H1 (cell line): Measurements from ENCODE around the gene TRAP1. TPM values are rescaled to one million over a fixed set of nuclear protein-coding genes. Genes with fewer than 3 reads are reported as not detected.

ENCODE experiments used
- CTCF ChIA-PET: fragments of 300-600 bp; sonication (Branson Sonifier 250); formaldehyde crosslinking; loops from one replicate; lab custom pipeline; 2021; ENCODE audit not compliant: partially characterized antibody; lab: Charles Lee
- POLR2A ChIA-PET: fragments of 300-600 bp; sonication (Branson Sonifier 250); formaldehyde crosslinking; loops from one replicate; lab custom pipeline; 2021; ENCODE audit warnings: inconsistent platforms; ENCODE audit not compliant: partially characterized antibody; lab: Charles Lee
- DNase-seq, 2 experiments: peaks; one replicate each; pipeline versions ENCODE4 v3.0.0 to v3.0.0-alpha.2; 2010 to 2022; ENCODE audit warnings: low spot score in 2 of 2, low read depth in 1 of 2, mixed read lengths in 1 of 2
- FAIRE-seq: peaks from 2 replicates; lab custom pipeline; 2011; peaks lifted over from hg19 to GRCh38; lab: Jason Lieb, UNC
- H2AFZ ChIP-seq: 2 replicates; pipeline ENCODE4 v1.8.1; 2012; ENCODE audit warnings: low read length, inconsistent platforms
- H2AK5ac ChIP-seq: 2 replicates; pipeline ENCODE4 v1.6.1; 2013; ENCODE audit warnings: low read depth, low read length
- H2BK120ac ChIP-seq: replicated peaks from 2 replicates; pipeline ENCODE3; 2013; ENCODE audit warnings: low read depth, low read length, inconsistent platforms
- H2BK12ac ChIP-seq: 2 replicates; pipeline ENCODE4 v1.6.1; 2013; ENCODE audit warnings: low read depth, low read length
- H2BK15ac ChIP-seq: 2 replicates; pipeline ENCODE4 v1.6.1; 2013; ENCODE audit warnings: low read length
- H2BK20ac ChIP-seq: 2 replicates; pipeline ENCODE4 v1.6.1; 2013; ENCODE audit warnings: low read length
- H2BK5ac ChIP-seq: 2 replicates; pipeline ENCODE4 v1.6.1; 2013; ENCODE audit warnings: low read depth, low read length
- H3K14ac ChIP-seq: 2 replicates; pipeline ENCODE4 v1.6.1; 2013; ENCODE audit warnings: inconsistent platforms; ENCODE audit not compliant: insufficient read length
- H3K18ac ChIP-seq: 2 replicates; pipeline ENCODE4 v1.6.1; 2013; ENCODE audit warnings: low read length; ENCODE audit errors: extremely low read depth
- H3K23ac ChIP-seq: 2 replicates; pipeline ENCODE4 v1.6.1; 2013; ENCODE audit warnings: inconsistent platforms; ENCODE audit not compliant: insufficient read length
- H3K23me2 ChIP-seq: 2 replicates; pipeline ENCODE4 v1.6.1; 2013; ENCODE audit warnings: low read depth, low read length
- H3K27ac ChIP-seq: 2 replicates; pipeline ENCODE4 v1.6.1; 2011; ENCODE audit warnings: low read depth, low read length, inconsistent platforms
- H3K27me3 ChIP-seq, 4 experiments: replicated peaks in 1 of 4; 1 replicate in 1 of 4; 2 replicates in 3 of 4; pipeline versions ENCODE4 v1.6.1 to v1.8.1; 2011 to 2013; ENCODE audit warnings: low read length in 3 of 4, mild to moderate bottlenecking in 3 of 4, inconsistent platforms in 2 of 4, mixed read lengths in 2 of 4, moderate library complexity in 1 of 4; ENCODE audit not compliant: control insufficient read depth in 3 of 4, insufficient read depth in 3 of 4; ENCODE audit errors: extremely low read depth in 1 of 4
- H3K36me3 ChIP-seq, 4 experiments: 2 replicates each; pipeline versions ENCODE4 v1.6.1 to v1.8.1; 2011 to 2013; ENCODE audit warnings: mild to moderate bottlenecking in 4 of 4, low read length in 3 of 4, moderate library complexity in 2 of 4, control low read depth in 1 of 4, inconsistent platforms in 1 of 4; ENCODE audit not compliant: insufficient read depth in 4 of 4, control insufficient read depth in 2 of 4
- H3K4ac ChIP-seq: replicated peaks from 2 replicates; pipeline ENCODE3; 2013; ENCODE audit warnings: low read length, low read depth, mixed read lengths, inconsistent platforms; ENCODE audit not compliant: insufficient read length
- H3K4me1 ChIP-seq, 4 experiments: replicated peaks in 1 of 4; 1 replicate in 1 of 4; 2 replicates in 3 of 4; pipeline versions ENCODE4 v1.6.1 to v1.8.1; 2011 to 2013; ENCODE audit warnings: low read length in 3 of 4, inconsistent platforms in 2 of 4, mixed read lengths in 1 of 4; ENCODE audit not compliant: insufficient read depth in 4 of 4, control insufficient read depth in 3 of 4
- H3K4me2 ChIP-seq, 2 experiments: 2 replicates each; pipeline versions ENCODE4 v1.6.1 to v1.8.1; 2011 to 2013; ENCODE audit warnings: low read depth in 2 of 2, low read length in 2 of 2, control low read depth in 1 of 2, inconsistent platforms in 1 of 2, mild to moderate bottlenecking in 1 of 2; ENCODE audit not compliant: insufficient read depth in 1 of 2
- H3K4me3 ChIP-seq, 4 experiments: fragments of 200-600, 300-600 bp in 1 of 4; sonication (generic), shearing (Covaris generic), sonication (Bioruptor Twin) in 1 of 4; 2 replicates each; pipeline versions ENCODE4 v1.5.1 to v1.8.1; 2011 to 2016; ENCODE audit warnings: low read length in 4 of 4, low read depth in 3 of 4, control low read depth in 2 of 4, inconsistent platforms in 2 of 4, mild to moderate bottlenecking in 2 of 4, mixed read lengths in 1 of 4, moderate library complexity in 1 of 4; ENCODE audit not compliant: insufficient read depth in 2 of 4; ENCODE audit errors: extremely low read depth in 1 of 4
- H3K56ac ChIP-seq: replicated peaks from 2 replicates; pipeline ENCODE3; 2013; ENCODE audit warnings: low read depth, mild to moderate bottlenecking, mixed read lengths, low read length, inconsistent platforms; ENCODE audit not compliant: insufficient read length
- H3K79me1 ChIP-seq: 2 replicates; pipeline ENCODE4 v1.6.1; 2013; ENCODE audit warnings: low read depth, low read length, control low read depth
- H3K79me2 ChIP-seq, 2 experiments: 2 replicates each; pipeline versions ENCODE4 v1.6.1 to v1.8.1; 2012 to 2013; ENCODE audit warnings: low read length in 2 of 2, mild to moderate bottlenecking in 2 of 2, inconsistent platforms in 1 of 2; ENCODE audit not compliant: insufficient read depth in 2 of 2, control insufficient read depth in 1 of 2
- H3K9ac ChIP-seq, 4 experiments: replicated peaks in 1 of 4; 1 replicate in 1 of 4; 2 replicates in 3 of 4; pipeline versions ENCODE4 v1.6.1 to v1.8.1; 2011 to 2013; ENCODE audit warnings: low read depth in 3 of 4, low read length in 3 of 4, control low read depth in 2 of 4, mild to moderate bottlenecking in 2 of 4, moderate library complexity in 2 of 4, inconsistent platforms in 1 of 4; ENCODE audit errors: extremely low read depth in 1 of 4
- H3K9me3 ChIP-seq, 2 experiments: 2 replicates each; pipeline versions ENCODE4 v1.6.1 to v1.8.1; 2012 to 2013; ENCODE audit warnings: mild to moderate bottlenecking in 2 of 2, moderate library complexity in 2 of 2, control low read depth in 1 of 2, inconsistent platforms in 1 of 2, low read depth in 1 of 2, low read length in 1 of 2, mixed read lengths in 1 of 2; ENCODE audit not compliant: insufficient read depth in 2 of 2
- H4K20me1 ChIP-seq, 2 experiments: replicated peaks in 1 of 2; 2 replicates each; pipeline versions ENCODE3 to v1.8.1; 2011 to 2013; ENCODE audit warnings: inconsistent platforms in 2 of 2, low read length in 2 of 2, mild to moderate bottlenecking in 1 of 2; ENCODE audit not compliant: insufficient read depth in 2 of 2, control insufficient read depth in 1 of 2
- H4K5ac ChIP-seq: 2 replicates; pipeline ENCODE4 v1.6.1; 2013; ENCODE audit warnings: low read length, low read depth, mixed read lengths, inconsistent platforms; ENCODE audit not compliant: insufficient read length
- H4K8ac ChIP-seq: 2 replicates; pipeline ENCODE4 v1.8.0; 2013; ENCODE audit warnings: mild to moderate bottlenecking, moderate library complexity, low read length, inconsistent platforms; ENCODE audit not compliant: insufficient read depth; ENCODE audit errors: extremely low read depth
- H4K91ac ChIP-seq: replicated peaks from 2 replicates; pipeline ENCODE3; 2013; ENCODE audit warnings: low read length, mixed read lengths, inconsistent platforms; ENCODE audit not compliant: insufficient read length
- ASH2L ChIP-seq: fragments of 200-600, 300-600 bp; sonication (generic); IDR thresholded peaks from one replicate; pipeline ENCODE4 v1.7.1; 2017; ENCODE audit warnings: low read length
- ATF2 ChIP-seq: IDR thresholded peaks from 2 replicates; pipeline ENCODE4 v1.6.1; 2012; ENCODE audit warnings: low read length, inconsistent platforms
- EGR1 ChIP-seq: IDR thresholded peaks from 2 replicates; pipeline ENCODE4 v1.6.1; 2011; ENCODE audit warnings: low read depth, low read length, borderline replicate concordance
- GABPA ChIP-seq: IDR thresholded peaks from 2 replicates; pipeline ENCODE4 v1.6.1; 2011; ENCODE audit warnings: mild to moderate bottlenecking, low read length, moderate library complexity, borderline replicate concordance; ENCODE audit not compliant: insufficient read depth
- KDM4A ChIP-seq: IDR thresholded peaks from one replicate; pipeline ENCODE4 v1.7.1; 2012; ENCODE audit warnings: low read depth, mild to moderate bottlenecking, moderate library complexity, low read length, inconsistent platforms; ENCODE audit not compliant: severe bottlenecking
- SAP30 ChIP-seq: fragments of 300-600 bp; sonication (generic); IDR thresholded peaks from 2 replicates; pipeline ENCODE4 v1.7.1; 2012; ENCODE audit warnings: low read length, moderate library complexity, mild to moderate bottlenecking, inconsistent platforms; ENCODE audit not compliant: insufficient read depth, insufficient replicate concordance
- SIX5 ChIP-seq: IDR thresholded peaks from 2 replicates; pipeline ENCODE4 v1.6.1; 2011; ENCODE audit warnings: mild to moderate bottlenecking, low read depth, low read length
- TBP ChIP-seq: IDR thresholded peaks from 2 replicates; pipeline ENCODE4 v1.6.1; 2011; ENCODE audit warnings: low read depth, low read length, improper control_type of control experiment
- WGBS, 2 experiments: shearing (Covaris generic) in 1 of 2; methylation state at CpG; one replicate each; pipeline versions ENCODE4 v1.1.6 to v1.1.7; 2013 to 2015; ENCODE audit warnings: low lambda C conversion rate in 2 of 2, mixed read lengths in 2 of 2, inconsistent platforms in 1 of 2, low coverage in 1 of 2, missing lambda C conversion rate in 1 of 2; ENCODE audit not compliant: insufficient replicate concordance in 2 of 2, insufficient coverage in 1 of 2, insufficient read length in 1 of 2; ENCODE audit errors: extremely low coverage in 1 of 2, missing lambda C conversion rate in 1 of 2; 5-methylcytosine and 5-hydroxymethylcytosine counted together
- polyA plus RNA-seq, 7 experiments: library from polyadenylated mRNA; depleted of rRNA in 3 of 7; stranded (reverse) in 5 of 7; unstranded in 2 of 7; fragments of >200 nt in 5 of 7; fragments of 200-250 nt in 2 of 7; gene quantifications; 1 replicate in 5 of 7; 2 replicates in 1 of 7; 4 replicates in 1 of 7; pipeline versions ENCODE4 v1.2.1 to v1.2.3, GENCODE V29; 2011 to 2013; ENCODE audit warnings: missing spikeins in 2 of 7, mixed read lengths in 2 of 7
- total RNA-seq: library from RNA; stranded (reverse); fragmentation: NEBNext Ultra II Directional; extraction: Animal tissue kit (Norgen Biotek cat#: 25700); gene quantifications from 2 replicates; pipeline ENCODE4 v1.2.1, GENCODE V29; 2021

TRAP1 gene
- total and polyA plus RNA-seq, 2 of the 8 experiments (the other 6 are each of a cell fraction or from before 2014, with no cell fraction given): 215 to 283 TPM

GRCh38 chr16:3655396-3656159 lies 61.7 kb downstream of the TRAP1 start:
- Histone ChIP-seq H3K79me1 (peaks cover 2% of the 10 kb centered on the region; the same call in 1 of the 2 replicates), H4K5ac (no peak overlapping the region), H3K23ac (no peak overlapping the region), H3K23me2 (no peaks in the 10 kb centered on the region), H3K4me2 (no peak overlapping the region), H3K4me3 (no peak overlapping the region), H3K18ac (no peak overlapping the region), H3K9me3 (no peaks in the 10 kb centered on the region), H3K14ac (no peak overlapping the region), H4K8ac (no peak overlapping the region), H4K91ac (no peak overlapping the region), H4K20me1 (peaks cover 5 to 12% of the 10 kb centered on the region in 2 experiments), H2BK12ac (no peak overlapping the region), H2AFZ (no peak overlapping the region), H3K56ac (no peak overlapping the region), H3K4ac (no peak overlapping the region), H3K9ac (no peak overlapping the region), H2BK120ac (no peak overlapping the region), H2AK5ac (no peak overlapping the region), H2BK20ac (no peak overlapping the region), H3K79me2 (no peaks in the 10 kb centered on the region), H3K27me3 (no peaks in the 10 kb centered on the region), H2BK15ac (no peak overlapping the region), H2BK5ac (no peak overlapping the region; the same call in 1 of the 2 replicates), H3K36me3 (peaks cover 22 to 36% (median 31%) of the 10 kb centered on the region in 4 experiments), H3K27ac (no peak overlapping the region; the same call in 1 of the 2 replicates), H3K4me1 (peaks cover 0 to 13% (median 9%) of the 10 kb centered on the region in 4 experiments; a peak in 5 of 7 replicates)
- whole genome bisulfite sequencing, 2 experiments: 90% methylated on average over 19 of the region's 21 CpGs; no CpG with 5 or more reads in 1 of the 2 experiments
- DNase-seq: no peak
- CTCF ChIA-PET: interaction anchor here (0.6 to 4.0 kb wide), 6 partner anchors 9 to 97 kb away, joined by 3 to 22 read pairs (median 5); no protein-coding TSS in a partner anchor
- POLR2A ChIA-PET: interaction anchor here (1.2 to 1.6 kb wide), 2 partner anchors 18 to 19 kb away, joined by 3 to 4 read pairs; no protein-coding TSS in a partner anchor
- TF ChIP-seq ASH2L (no peak), SIX5 (no peak), GABPA (no peak), EGR1 (no peak), ATF2 (no peak), TBP (no peak), KDM4A (no peak), SAP30 (no peak)
- no peak for FAIRE-seq
